ENCODE data around the gene SLC25A42. TPM values are rescaled to one million over a fixed set of nuclear protein-coding genes. Genes with fewer than 3 reads are reported as not detected.

SLC25A42 gene
- total and polyA plus RNA-seq, 2 experiments from 2014 or later = 5.9 to 6.9 TPM

DNA sequence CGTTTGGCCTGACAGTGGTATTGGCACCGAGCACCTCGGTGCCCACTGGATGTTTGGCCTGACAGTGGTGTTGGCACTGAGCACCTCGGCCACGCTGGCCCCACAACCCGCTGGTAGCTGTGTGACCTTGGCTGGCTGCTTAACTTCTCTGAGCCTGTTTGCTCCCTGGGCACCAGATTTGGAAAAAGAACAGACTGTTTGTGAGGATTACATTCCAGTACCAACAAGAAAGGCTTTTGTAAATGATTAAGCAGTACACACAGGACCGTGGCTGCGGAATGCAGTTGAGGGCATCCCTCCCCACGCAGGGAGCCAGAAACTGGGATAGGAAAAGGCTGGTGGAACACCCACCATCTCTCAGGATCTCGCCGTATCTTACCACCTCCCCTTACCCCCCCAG, 31.9 kb downstream of the SLC25A42 start:
- DNase-seq = no peak
- WGBS, 2 experiments (ENCODE audit: low coverage in 1 of 2, low lambda C conversion rate in 2 of 2, missing lambda C conversion rate in 2 of 2) = 77 to 82% methylated on average over 11 of the region's 11 CpGs
- in situ Hi-C loops (cut with MboI) = no loop called here

GRCh38 chr19:19096641-19097627, 33.1 kb downstream of the SLC25A42 start:
- Histone ChIP-seq H3F3A (ENCODE audit: insufficient read depth) (no peaks in the 10 kb centered on the region), H4K20me1 (ENCODE audit: insufficient read depth) (no peaks in the 10 kb centered on the region), H3K9me3 (ENCODE audit: low read depth) (no peaks in the 10 kb centered on the region), H3K36me3 (ENCODE audit: low read depth) (no peaks in the 10 kb centered on the region), H3K27me3 (replicated peaks; ENCODE audit: insufficient read depth) (no peaks in the 10 kb centered on the region), H3K27ac (no peak overlapping the region), H3K4me2 (ENCODE audit: unreplicated experiment) (no peak overlapping the region), H3K79me2 (ENCODE audit: insufficient read depth) (no peaks in the 10 kb centered on the region), H3K4me3 (no peak overlapping the region), H3K9ac (no peak overlapping the region), H2AFZ (no peak overlapping the region), H3K9me2 (ENCODE audit: insufficient read depth) (no peaks in the 10 kb centered on the region), H3K4me1 (ENCODE audit: insufficient read depth) (no peaks in the 10 kb centered on the region)
- in situ Hi-C loops (cut with MboI) = no loop called here
- no peak for DNase-seq
- TF ChIP-seq EZH2 (IDR thresholded peaks at IDR 0.05; ENCODE audit: insufficient read depth, poor library complexity, severe bottlenecking) (no peak), EZH2phosphoT487 (IDR thresholded peaks at IDR 0.05; ENCODE audit: insufficient read depth, low read depth) (no peak)
- 93 to 97% methylated on average over 23 to 24 of the region's 24 CpGs for WGBS, 2 experiments (ENCODE audit: low coverage in 1 of 2, low lambda C conversion rate in 2 of 2, missing lambda C conversion rate in 2 of 2)

More for the DNA sequence above, 31.9 kb downstream of the SLC25A42 start:
- no peaks in the 10 kb centered on the region for H3K27me3 ChIP-seq (replicated peaks; ENCODE audit: insufficient read depth)
- H3F3A ChIP-seq (ENCODE audit: insufficient read depth) = no peaks in the 10 kb centered on the region
- no peaks in the 10 kb centered on the region for H3K9me2 ChIP-seq (ENCODE audit: insufficient read depth)
- TF ChIP-seq EZH2 (IDR thresholded peaks at IDR 0.05; ENCODE audit: insufficient read depth, poor library complexity, severe bottlenecking) = no peak
- no peak for TF ChIP-seq EZH2phosphoT487 (IDR thresholded peaks at IDR 0.05; ENCODE audit: insufficient read depth, low read depth)
- H3K4me2 ChIP-seq (ENCODE audit: unreplicated experiment) = no peak overlapping the region
- no peaks in the 10 kb centered on the region for H3K4me1 ChIP-seq (ENCODE audit: insufficient read depth)
- H3K9ac ChIP-seq = no peak overlapping the region
- H3K27ac ChIP-seq = no peak overlapping the region
- H3K79me2 ChIP-seq (ENCODE audit: insufficient read depth) = no peaks in the 10 kb centered on the region
- no peak overlapping the region for H2AFZ ChIP-seq
- no peaks in the 10 kb centered on the region for H3K36me3 ChIP-seq (ENCODE audit: low read depth)
- no peaks in the 10 kb centered on the region for H4K20me1 ChIP-seq (ENCODE audit: insufficient read depth)
- no peak overlapping the region for H3K4me3 ChIP-seq
- no peaks in the 10 kb centered on the region for H3K9me3 ChIP-seq (ENCODE audit: low read depth)

DNA sequence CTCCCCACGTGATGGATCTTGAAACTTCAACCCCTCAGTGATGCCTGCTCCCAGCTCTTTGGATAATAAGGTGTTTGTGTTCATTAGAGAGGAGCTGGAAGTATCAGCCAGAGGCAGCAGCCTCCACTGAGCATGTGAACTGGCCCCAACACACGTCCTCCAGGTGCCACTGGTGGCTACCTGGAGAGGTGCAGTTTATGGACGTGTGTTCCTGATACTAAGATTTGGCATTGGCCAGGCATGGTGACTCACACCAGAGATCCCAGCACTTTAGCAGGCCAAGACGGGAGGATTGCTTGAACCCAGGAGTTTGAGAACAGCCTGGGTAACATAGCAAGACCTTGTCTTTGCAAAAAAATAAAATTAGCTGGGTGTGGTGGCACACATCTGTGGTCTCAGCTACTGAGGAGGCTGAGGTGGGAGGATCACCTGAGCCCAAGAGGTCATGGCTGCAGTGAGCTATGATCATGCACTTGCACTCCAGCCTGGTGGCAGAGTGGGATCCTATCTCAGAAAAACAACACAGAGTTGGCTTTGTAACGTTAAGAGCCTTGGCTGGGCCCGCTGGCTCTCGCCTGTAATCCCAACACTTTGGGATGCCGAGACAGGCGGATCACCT, 34.4 kb downstream of the SLC25A42 start:
- Histone ChIP-seq H3K4me2 (ENCODE audit: unreplicated experiment) (no peak overlapping the region), H3K9me2 (ENCODE audit: insufficient read depth) (no peaks in the 10 kb centered on the region), H3K4me1 (ENCODE audit: insufficient read depth) (no peaks in the 10 kb centered on the region), H3K36me3 (ENCODE audit: low read depth) (no peaks in the 10 kb centered on the region), H3K4me3 (no peak overlapping the region), H4K20me1 (ENCODE audit: insufficient read depth) (no peaks in the 10 kb centered on the region), H3K9me3 (ENCODE audit: low read depth) (no peaks in the 10 kb centered on the region), H3F3A (ENCODE audit: insufficient read depth) (no peaks in the 10 kb centered on the region), H3K9ac (no peak overlapping the region), H2AFZ (no peak overlapping the region), H3K27ac (no peak overlapping the region), H3K27me3 (replicated peaks; ENCODE audit: insufficient read depth) (no peaks in the 10 kb centered on the region), H3K79me2 (ENCODE audit: insufficient read depth) (no peaks in the 10 kb centered on the region)
- no peak for DNase-seq
- WGBS, 2 experiments (ENCODE audit: low coverage in 1 of 2, low lambda C conversion rate in 2 of 2, missing lambda C conversion rate in 2 of 2) = 84 to 91% methylated on average over 9 of the region's 9 CpGs
- no peak for TF ChIP-seq EZH2 (IDR thresholded peaks at IDR 0.05; ENCODE audit: insufficient read depth, poor library complexity, severe bottlenecking)
- TF ChIP-seq EZH2phosphoT487 (IDR thresholded peaks at IDR 0.05; ENCODE audit: insufficient read depth, low read depth) = no peak
- in situ Hi-C loops (cut with MboI) = no loop called here

DNA sequence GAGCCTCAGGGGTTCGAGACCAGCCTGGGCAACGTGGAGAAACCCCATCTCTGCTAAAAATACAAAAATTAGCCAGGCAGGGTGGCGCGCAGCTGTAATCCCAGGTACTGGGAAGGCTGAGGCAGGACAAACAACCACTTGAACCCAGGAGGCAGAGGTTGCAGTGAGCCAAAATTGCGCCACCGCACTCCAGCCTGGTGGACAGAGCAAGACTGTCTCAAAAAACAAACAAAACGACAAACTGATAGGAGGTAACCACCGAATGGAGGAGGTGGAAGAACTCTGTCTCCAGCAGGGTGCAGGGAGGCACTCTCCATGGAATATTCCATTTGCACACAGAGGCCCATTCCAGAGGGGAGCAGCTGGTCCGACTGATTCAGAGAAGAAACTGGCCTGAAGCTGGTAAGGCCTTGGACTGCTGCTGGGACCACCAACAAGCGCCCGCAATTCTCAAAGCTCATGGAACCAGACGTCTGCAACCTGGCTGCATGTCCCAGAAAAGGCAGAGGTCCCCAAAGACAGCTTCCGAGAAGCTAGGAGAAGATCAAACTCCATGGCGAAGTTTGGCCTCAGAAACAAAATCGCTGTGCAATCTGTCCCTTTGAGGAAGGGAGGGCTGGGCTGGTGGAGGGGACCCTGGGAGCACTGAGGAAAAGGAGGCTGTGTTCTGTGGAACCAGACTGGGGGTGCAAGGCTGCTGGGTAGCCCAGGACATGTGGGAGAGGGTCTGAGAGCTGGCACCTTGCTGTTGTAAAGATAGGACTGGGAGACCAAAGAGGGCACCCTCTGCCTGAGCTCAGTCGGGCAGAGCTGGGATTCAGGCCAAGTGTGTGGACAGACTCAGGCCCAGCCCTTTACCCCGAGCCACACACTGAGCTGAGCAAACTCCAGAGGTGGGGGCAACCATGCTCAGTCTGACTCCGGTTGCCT, 35.2 kb downstream of the SLC25A42 start:
- no peaks in the 10 kb centered on the region for H3K9me3 ChIP-seq (ENCODE audit: low read depth)
- DNase-seq = no peak
- H3K9ac ChIP-seq = no peak overlapping the region
- no peak overlapping the region for H3K4me2 ChIP-seq (ENCODE audit: unreplicated experiment)
- no peak overlapping the region for H2AFZ ChIP-seq
- whole genome bisulfite sequencing, 2 experiments (ENCODE audit: low coverage in 1 of 2, low lambda C conversion rate in 2 of 2, missing lambda C conversion rate in 2 of 2) = 81 to 83% methylated on average over 18 of the region's 18 CpGs
- no peaks in the 10 kb centered on the region for H3K36me3 ChIP-seq (ENCODE audit: low read depth)
- H4K20me1 ChIP-seq (ENCODE audit: insufficient read depth) = no peaks in the 10 kb centered on the region
- in situ Hi-C loops (cut with MboI) = no loop called here
- H3K27me3 ChIP-seq (replicated peaks; ENCODE audit: insufficient read depth) = no peaks in the 10 kb centered on the region
- no peaks in the 10 kb centered on the region for H3F3A ChIP-seq (ENCODE audit: insufficient read depth)
- H3K9me2 ChIP-seq (ENCODE audit: insufficient read depth) = no peaks in the 10 kb centered on the region
- no peak overlapping the region for H3K4me3 ChIP-seq
- H3K27ac ChIP-seq = no peak overlapping the region
- no peaks in the 10 kb centered on the region for H3K79me2 ChIP-seq (ENCODE audit: insufficient read depth)
- TF ChIP-seq EZH2 (IDR thresholded peaks at IDR 0.05; ENCODE audit: insufficient read depth, poor library complexity, severe bottlenecking) (no peak), EZH2phosphoT487 (IDR thresholded peaks at IDR 0.05; ENCODE audit: insufficient read depth, low read depth) (no peak)
- H3K4me1 ChIP-seq (ENCODE audit: insufficient read depth) = no peaks in the 10 kb centered on the region

Measured in GM23248 (cell line).